ENCODE measurements around the gene LRRC8B.

LRRC8B gene

DNA sequence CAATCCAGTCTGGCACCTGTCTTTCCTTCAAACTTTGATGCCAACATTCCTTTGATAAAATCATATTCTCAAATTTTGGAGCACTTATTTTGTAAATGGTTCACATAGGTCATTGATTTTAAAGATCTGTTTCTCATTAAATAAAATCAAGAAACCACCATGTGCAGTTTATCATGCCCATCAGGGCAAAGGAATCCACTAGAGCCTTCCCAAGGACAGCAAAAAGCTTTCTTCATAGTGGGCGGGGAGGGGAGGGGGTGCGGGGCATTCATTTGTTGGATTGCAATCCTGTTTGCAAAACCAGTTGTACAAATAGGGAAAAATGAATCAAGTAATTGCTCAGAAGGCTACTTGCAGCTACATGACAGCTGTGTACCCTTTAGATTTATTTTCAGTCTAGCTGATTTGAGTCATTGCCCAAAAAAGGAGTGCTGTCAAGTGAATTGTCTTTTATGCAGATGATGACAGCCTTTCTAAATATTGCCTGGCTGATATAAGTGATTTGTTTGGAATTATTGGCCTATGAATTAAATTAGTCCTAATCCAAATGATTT is 23.0 kb downstream of the LRRC8B start:
- no peak for DNase-seq (ENCODE audit: low read depth)

DNA sequence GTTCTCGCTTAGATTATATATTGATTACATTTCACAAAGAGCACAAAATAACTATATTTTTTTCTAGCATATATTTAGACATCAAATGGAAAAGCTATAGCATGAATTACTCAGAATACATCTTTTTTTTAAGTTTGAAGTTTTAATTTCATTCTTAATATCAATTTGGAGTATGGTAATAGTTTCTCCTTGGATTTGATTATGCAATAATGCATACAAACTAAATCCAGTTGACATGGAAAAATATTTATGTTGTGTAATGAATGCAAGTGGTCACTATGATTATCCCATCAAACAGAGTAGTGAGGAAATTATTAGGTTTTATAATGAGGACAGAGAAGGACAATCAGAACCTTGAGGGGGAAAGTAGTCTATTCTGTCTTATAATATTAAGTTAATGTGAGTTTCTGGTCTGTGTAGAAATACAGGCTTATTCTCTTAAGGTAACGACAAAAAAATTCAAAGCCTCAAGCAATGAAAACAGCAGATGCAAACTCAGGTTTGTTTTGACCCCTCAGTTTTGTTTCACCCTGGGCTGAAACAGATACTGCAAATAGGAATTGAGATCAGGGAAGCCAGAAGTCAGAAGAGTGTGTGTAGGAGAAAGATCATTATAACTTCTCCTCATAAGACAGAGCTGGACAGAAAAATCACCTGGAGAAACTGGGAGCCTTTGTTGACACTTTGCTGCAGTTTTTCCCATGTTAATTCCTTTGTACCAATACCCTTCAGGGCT is 23.7 kb downstream of the LRRC8B start:
- no peak for DNase-seq (ENCODE audit: low read depth)

DNA sequence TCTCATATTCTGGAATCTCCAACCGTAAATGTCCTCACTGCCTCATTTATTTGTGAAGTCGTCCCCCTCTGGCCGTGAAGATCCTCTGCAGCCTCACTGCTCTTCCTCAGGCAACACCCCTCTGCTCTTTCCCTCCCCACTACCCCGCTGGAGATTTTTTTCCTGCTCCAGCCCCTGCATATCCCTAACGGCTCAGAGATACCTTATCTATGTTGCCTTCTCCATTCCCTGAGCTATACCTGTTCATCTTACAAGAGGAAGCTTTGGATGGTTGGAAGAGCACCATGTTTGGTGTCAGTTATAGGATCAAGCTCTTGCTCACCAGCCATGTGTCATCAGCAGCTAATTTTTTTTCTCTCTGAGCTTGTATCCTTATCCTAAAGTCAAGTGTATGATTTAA is 26.4 kb downstream of the LRRC8B start:
- no peak for DNase-seq (ENCODE audit: low read depth)

GRCh38 chr1:89552471-89553081 is 27.9 kb downstream of the LRRC8B start:
- DNase-seq (ENCODE audit: low read depth) = no peak

DNA sequence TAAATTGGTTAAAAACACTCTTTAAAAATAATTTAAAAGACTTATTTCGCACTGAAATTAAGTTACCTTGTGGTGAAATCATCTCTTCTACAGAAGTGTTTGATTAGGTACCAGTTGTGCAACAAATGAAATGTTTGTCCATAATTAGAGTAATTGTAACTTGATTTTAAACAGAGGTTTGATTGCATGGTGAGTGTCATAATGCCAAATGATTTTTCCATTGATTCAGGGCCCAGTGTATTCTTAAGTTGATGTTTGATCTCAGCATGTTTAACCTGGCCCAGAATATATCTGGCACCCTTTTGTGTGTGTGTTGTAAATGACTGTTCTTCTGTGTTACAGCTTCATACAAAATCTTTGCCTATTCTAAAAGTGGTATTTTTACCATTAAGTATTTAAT is 28.5 kb downstream of the LRRC8B start:
- DNase-seq (ENCODE audit: low read depth) = no peak

DNA sequence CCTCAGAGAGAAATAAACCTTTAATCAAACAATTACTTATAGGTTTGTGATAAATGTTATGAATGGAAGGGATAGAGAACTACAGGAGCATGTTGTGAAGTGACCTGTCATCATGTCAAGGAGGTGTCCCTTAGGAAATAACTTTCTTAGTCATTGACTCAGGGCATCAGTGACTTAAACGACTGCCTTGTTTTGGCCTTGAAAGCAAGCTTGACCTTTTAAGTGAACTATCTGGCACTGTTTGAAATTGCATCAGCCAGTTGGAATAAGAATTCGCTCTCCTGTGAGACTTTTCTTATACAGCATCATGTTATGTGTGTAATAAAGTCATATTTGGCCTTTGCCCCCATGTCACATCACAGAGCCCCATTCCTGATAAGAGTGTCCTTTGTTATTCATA is 30.9 kb downstream of the LRRC8B start:
- no peak for DNase-seq (ENCODE audit: low read depth)

DNA sequence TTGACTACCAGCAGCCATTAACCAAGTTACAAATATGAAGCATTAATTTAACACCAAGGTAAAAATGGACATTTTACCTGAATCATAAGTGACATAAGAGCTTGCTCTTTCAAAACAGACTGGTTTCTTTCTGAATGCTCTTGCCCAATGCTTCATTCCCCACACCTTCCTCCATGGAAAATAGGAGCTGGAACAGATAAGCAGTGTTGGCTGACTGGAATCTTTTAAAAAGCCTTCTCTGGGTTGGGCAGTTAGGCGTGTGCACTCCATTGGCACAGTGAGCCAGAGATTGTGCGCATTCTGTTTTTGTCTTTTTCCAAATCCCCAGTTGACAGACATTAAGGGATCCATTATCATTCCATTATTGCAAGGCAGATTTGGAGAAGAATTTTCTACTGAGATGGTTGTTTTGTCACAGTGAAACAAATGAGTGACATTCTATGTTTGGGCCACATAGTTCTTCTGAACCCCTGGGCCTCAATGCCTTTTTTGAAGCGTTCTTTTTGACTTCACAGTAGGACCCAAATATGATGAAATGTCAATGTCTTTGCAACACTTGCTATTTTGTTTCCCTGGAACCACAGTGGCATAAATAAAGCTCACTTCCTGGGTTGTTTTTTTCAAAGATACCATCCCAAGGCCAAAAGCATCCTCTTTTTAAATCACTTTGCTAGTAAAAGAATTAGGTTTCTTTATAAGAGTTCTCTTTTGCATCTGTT is 32.3 kb downstream of the LRRC8B start:
- no peak for DNase-seq (ENCODE audit: low read depth)

DNA sequence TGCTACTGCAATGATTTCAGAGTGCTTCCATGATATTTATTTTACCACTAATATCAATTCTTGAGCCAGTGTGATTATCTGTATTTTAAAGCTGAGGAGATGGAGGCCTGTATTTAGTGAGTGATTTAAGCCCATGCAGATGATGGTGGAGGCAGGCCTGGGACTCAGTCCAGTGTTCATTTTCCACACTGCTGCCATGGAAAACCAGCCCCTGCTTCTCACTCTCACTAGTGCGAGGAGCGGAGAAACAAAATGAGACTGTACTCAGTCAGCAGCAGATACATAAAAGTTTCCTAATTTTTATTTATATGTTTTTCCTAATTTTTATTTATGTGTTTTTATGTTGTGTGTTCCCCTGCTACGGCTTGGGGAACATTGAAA is 32.8 kb downstream of the LRRC8B start:
- DNase-seq (ENCODE audit: low read depth) = no peak

DNA sequence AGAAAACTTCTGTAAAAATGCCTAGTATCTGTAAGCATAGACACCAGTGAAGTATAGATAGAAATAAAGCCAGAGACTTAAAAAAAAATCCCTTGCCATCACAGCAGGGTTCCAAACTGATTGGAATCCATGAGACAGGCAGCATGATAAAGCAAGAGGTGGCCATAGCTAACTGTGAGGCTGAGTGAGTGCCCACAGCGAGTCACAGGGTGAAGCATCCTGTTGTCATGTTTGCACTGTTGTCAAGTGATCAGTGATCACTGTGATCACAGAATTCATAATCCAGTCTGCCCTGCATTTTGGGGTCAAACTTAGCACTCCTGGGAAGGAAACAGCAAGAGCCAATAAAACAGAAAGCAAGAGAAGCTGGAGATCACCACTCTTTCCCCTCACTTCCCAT is 33.3 kb downstream of the LRRC8B start:
- DNase-seq (ENCODE audit: low read depth) = no peak

GRCh38 chr1:89563957-89564604 is 39.5 kb downstream of the LRRC8B start:
- no peak for DNase-seq (ENCODE audit: low read depth)

GRCh38 chr1:89565521-89565920 is 40.9 kb downstream of the LRRC8B start:
- DNase-seq (ENCODE audit: low read depth) = no peak

- no peak for DNase-seq (ENCODE audit: low read depth)
Measured at GRCh38 chr1:89566761-89567174, 42.1 kb downstream of the LRRC8B start.

- no peak for DNase-seq (ENCODE audit: low read depth)
Measured at GRCh38 chr1:89567797-89568196, 43.2 kb downstream of the LRRC8B start.

- no peak for DNase-seq (ENCODE audit: low read depth)
Measured at GRCh38 chr1:89573410-89573809, 48.8 kb downstream of the LRRC8B start.

GRCh38 chr1:89574621-89575020 is 50.0 kb downstream of the LRRC8B start:
- DNase-seq (ENCODE audit: low read depth) = no peak

GRCh38 chr1:89575207-89575606 is 50.6 kb downstream of the LRRC8B start:
- DNase-seq (ENCODE audit: low read depth) = no peak

- DNase-seq (ENCODE audit: low read depth) = no peak
Measured at GRCh38 chr1:89576013-89576412, 51.4 kb downstream of the LRRC8B start.

GRCh38 chr1:89578151-89578550 is 53.5 kb downstream of the LRRC8B start:
- DNase-seq (ENCODE audit: low read depth) = no peak

- no peak for DNase-seq (ENCODE audit: low read depth)
Measured at GRCh38 chr1:89578946-89579684, 54.5 kb downstream of the LRRC8B start.

GRCh38 chr1:89580036-89580435 is 55.4 kb downstream of the LRRC8B start:
- DNase-seq (ENCODE audit: low read depth) = no peak

- no peak for DNase-seq (ENCODE audit: low read depth)
Measured at GRCh38 chr1:89581859-89582258, 57.2 kb downstream of the LRRC8B start.

DNA sequence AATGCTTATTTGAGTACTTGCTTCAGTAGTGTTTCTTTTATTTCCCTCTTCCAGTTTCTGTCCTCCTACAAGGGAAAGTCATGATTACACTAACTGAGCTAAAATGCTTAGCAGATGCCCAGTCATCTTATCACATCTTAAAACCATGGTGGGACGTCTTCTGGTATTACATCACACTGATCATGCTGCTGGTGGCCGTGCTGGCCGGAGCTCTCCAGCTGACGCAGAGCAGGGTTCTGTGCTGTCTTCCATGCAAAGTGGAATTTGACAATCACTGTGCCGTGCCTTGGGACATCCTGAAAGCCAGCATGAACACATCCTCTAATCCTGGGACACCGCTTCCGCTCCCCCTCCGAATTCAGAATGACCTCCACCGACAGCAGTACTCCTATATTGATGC is 57.9 kb downstream of the LRRC8B start:
- DNase-seq (ENCODE audit: low read depth) = no peak
